Astrocyte (in vitro differentiated cells and primary cell): Measurements from ENCODE around the gene NPHP4. TPM values are rescaled to one million over a fixed set of nuclear protein-coding genes. Genes with fewer than 3 reads are reported as not detected.
A peak's percentile ranks its signal among the peaks of the same experiment; 100 is the strongest.

Experiments used
- DNase-seq: peaks from one replicate; pipeline ENCODE4 v3.0.0-alpha.2; 2010; ENCODE audit warnings: low read depth
- FAIRE-seq: peaks from 2 replicates; lab custom pipeline; 2011; peaks lifted over from hg19 to GRCh38; lab: Jason Lieb, UNC
- H2AFZ ChIP-seq: 2 replicates; pipeline ENCODE4 v1.6.0; 2012; ENCODE audit warnings: low read depth, low read length, inconsistent platforms
- H3K27ac ChIP-seq: 2 replicates; pipeline ENCODE4 v1.5.1; 2011; ENCODE audit warnings: low read depth, low read length, inconsistent platforms
- H3K27me3 ChIP-seq: 2 replicates; pipeline ENCODE4 v1.6.0; 2011; ENCODE audit warnings: low read length, inconsistent platforms; ENCODE audit not compliant: insufficient read depth
- H3K36me3 ChIP-seq: 2 replicates; pipeline ENCODE4 v1.5.1; 2011; ENCODE audit warnings: low read length, inconsistent platforms; ENCODE audit not compliant: insufficient read depth
- H3K4me1 ChIP-seq: 2 replicates; pipeline ENCODE4 v1.5.1; 2011; ENCODE audit warnings: low read length, inconsistent platforms; ENCODE audit not compliant: insufficient read depth
- H3K4me2 ChIP-seq: 2 replicates; pipeline ENCODE4 v1.6.0; 2012; ENCODE audit warnings: low read length, inconsistent platforms
- H3K4me3 ChIP-seq: 2 replicates; pipeline ENCODE4 v1.5.1; 2011; ENCODE audit warnings: low read depth, mild to moderate bottlenecking, low read length, inconsistent platforms; ENCODE audit not compliant: insufficient read depth
- H3K79me2 ChIP-seq: 2 replicates; pipeline ENCODE4 v1.6.0; 2012; ENCODE audit warnings: mild to moderate bottlenecking, low read length, inconsistent platforms; ENCODE audit not compliant: insufficient read depth
- H3K9ac ChIP-seq: 2 replicates; pipeline ENCODE4 v1.6.0; 2012; ENCODE audit warnings: mild to moderate bottlenecking, low read length, inconsistent platforms
- H3K9me3 ChIP-seq: 2 replicates; pipeline ENCODE4 v1.5.1; 2012; ENCODE audit warnings: low read depth, mild to moderate bottlenecking, low read length, inconsistent platforms; ENCODE audit not compliant: insufficient read depth
- H4K20me1 ChIP-seq: 2 replicates; pipeline ENCODE4 v1.6.0; 2012; ENCODE audit warnings: low read length, inconsistent platforms; ENCODE audit not compliant: insufficient read depth
- H3K27ac Mint-ChIP-seq: one replicate; pipeline ENCODE4 v1.8.0; 2021; ENCODE audit warnings: mild to moderate bottlenecking, mixed read lengths; ENCODE audit not compliant: unreplicated experiment
- H3K27me3 Mint-ChIP-seq: one replicate; pipeline ENCODE4 v1.8.0; 2021; ENCODE audit warnings: low read depth, mixed read lengths; ENCODE audit not compliant: unreplicated experiment
- H3K36me3 Mint-ChIP-seq: one replicate; pipeline ENCODE4 v1.8.0; 2021; ENCODE audit warnings: low read depth, mixed read lengths; ENCODE audit not compliant: unreplicated experiment
- H3K4me1 Mint-ChIP-seq: one replicate; pipeline ENCODE4 v1.8.0; 2021; ENCODE audit warnings: low read depth, mixed read lengths; ENCODE audit not compliant: unreplicated experiment
- H3K4me3 Mint-ChIP-seq: one replicate; pipeline ENCODE4 v1.8.0; 2021; ENCODE audit warnings: mild to moderate bottlenecking, moderate library complexity, mixed read lengths; ENCODE audit not compliant: unreplicated experiment
- H3K9me3 Mint-ChIP-seq: one replicate; pipeline ENCODE4 v1.8.0; 2021; ENCODE audit warnings: mild to moderate bottlenecking, mixed read lengths; ENCODE audit not compliant: unreplicated experiment
- EZH2 ChIP-seq: IDR thresholded peaks from 2 replicates; pipeline ENCODE4 v1.6.1; 2012; ENCODE audit warnings: mild to moderate bottlenecking, low read length, inconsistent platforms; ENCODE audit not compliant: insufficient read depth
- total RNA-seq: library from RNA; stranded (reverse); gene quantifications from 2 replicates; pipeline ENCODE4 v1.2.1, GENCODE V29; 2021
- TF ChIP-seq, protein P1 (sequence below): IDR thresholded peaks from 2 replicates; pipeline ENCODE4 v1.5.1; 2011; ENCODE audit warnings: low read depth, mild to moderate bottlenecking, inconsistent platforms, low read length, moderate library complexity; ENCODE audit not compliant: insufficient read depth

Gene NPHP4
- total RNA-seq, 1 donor from 2014 or later = 8.4 TPM

DNA sequence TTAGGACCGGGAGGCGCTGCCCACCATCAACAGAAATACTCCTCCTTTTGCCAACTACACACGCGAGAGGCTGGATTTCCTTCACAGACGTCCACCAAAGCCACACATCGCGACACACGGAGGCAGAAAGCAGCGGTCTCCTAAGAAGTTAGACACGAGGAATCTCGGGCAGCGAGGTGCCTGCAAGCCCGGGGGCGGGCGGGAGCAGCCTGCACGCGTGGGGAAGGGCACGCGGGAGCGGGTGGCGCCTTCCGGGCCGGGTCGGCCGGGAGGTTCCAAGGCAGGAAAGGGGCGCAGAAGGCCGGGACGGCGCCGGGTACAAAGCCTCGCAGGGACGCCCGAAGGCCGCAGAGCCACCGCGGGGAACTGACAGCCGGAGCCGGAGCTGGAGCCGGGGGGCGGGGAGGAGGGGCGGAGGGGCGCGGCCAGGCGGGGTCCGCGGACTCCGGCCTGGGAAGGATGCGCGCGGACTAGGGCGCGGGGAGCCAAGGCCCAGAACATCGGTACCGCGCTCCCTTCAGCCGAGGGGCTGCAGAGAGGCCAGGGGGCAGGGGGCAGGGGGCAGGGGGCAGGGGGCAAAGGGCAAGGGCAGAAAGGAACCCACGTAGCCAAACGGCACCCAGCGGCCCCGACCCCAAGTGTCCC, 722 bp downstream of the NPHP4 start:
- Histone ChIP-seq H3K9me3 (no peaks in the 10 kb centered on the region), H3K9ac (peak overlapping the region; percentile 91), H4K20me1 (peaks cover 16% of the 10 kb centered on the region), H3K27ac (peak overlapping the region; percentile 86), H3K79me2 (no peaks in the 10 kb centered on the region), H3K4me2 (peak overlapping the region; percentile 94), H3K4me3 (peak overlapping the region; percentile 73), H3K4me1 (peaks cover 12% of the 10 kb centered on the region), H2AFZ (peak overlapping the region; percentile 85), H3K36me3 (no peaks in the 10 kb centered on the region), H3K27me3 (no peaks in the 10 kb centered on the region)
- peak overlapping the region; percentile 95 for H3K4me3 Mint-ChIP-seq
- peaks cover 4% of the 10 kb centered on the region for H3K36me3 Mint-ChIP-seq
- peaks cover 4% of the 10 kb centered on the region for H3K27me3 Mint-ChIP-seq
- peaks cover 8% of the 10 kb centered on the region for H3K4me1 Mint-ChIP-seq
- H3K9me3 Mint-ChIP-seq = no peaks in the 10 kb centered on the region
- H3K27ac Mint-ChIP-seq = peak overlapping the region; percentile 83
- peak; percentile 12 for DNase-seq
- no peak for FAIRE-seq
- no peak for TF ChIP-seq EZH2
- TF ChIP-seq, protein P1, sequence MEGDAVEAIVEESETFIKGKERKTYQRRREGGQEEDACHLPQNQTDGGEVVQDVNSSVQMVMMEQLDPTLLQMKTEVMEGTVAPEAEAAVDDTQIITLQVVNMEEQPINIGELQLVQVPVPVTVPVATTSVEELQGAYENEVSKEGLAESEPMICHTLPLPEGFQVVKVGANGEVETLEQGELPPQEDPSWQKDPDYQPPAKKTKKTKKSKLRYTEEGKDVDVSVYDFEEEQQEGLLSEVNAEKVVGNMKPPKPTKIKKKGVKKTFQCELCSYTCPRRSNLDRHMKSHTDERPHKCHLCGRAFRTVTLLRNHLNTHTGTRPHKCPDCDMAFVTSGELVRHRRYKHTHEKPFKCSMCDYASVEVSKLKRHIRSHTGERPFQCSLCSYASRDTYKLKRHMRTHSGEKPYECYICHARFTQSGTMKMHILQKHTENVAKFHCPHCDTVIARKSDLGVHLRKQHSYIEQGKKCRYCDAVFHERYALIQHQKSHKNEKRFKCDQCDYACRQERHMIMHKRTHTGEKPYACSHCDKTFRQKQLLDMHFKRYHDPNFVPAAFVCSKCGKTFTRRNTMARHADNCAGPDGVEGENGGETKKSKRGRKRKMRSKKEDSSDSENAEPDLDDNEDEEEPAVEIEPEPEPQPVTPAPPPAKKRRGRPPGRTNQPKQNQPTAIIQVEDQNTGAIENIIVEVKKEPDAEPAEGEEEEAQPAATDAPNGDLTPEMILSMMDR = no peak

DNA sequence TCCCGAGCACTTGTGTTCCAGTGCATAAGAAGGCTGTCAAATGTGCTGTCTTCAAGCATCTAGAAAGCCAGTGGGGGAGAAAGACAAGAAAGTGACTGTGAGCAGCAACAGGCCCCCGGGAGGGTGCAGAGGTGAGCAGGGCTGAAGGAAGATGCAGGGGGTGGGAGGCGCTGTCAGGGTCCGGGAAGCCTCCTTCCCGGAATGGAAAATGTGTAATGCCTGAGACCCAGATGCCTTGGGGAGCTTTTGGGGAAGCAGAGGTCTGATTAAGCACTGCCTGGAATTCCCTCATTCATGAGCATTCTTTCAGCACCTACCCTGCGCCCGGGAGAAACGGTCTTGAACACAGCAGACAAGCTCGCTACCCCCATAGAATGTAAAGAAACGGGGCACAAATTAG, 1.3 kb downstream of the NPHP4 start:
- Histone ChIP-seq H3K4me1 (peaks cover 12% of the 10 kb centered on the region), H3K36me3 (no peaks in the 10 kb centered on the region), H3K27ac (no peak overlapping the region), H3K27me3 (no peaks in the 10 kb centered on the region), H3K9me3 (no peaks in the 10 kb centered on the region), H3K79me2 (no peaks in the 10 kb centered on the region), H3K9ac (peak overlapping the region; percentile 91), H2AFZ (peak overlapping the region; percentile 83), H4K20me1 (peaks cover 16% of the 10 kb centered on the region), H3K4me3 (peak overlapping the region; percentile 58), H3K4me2 (peak overlapping the region; percentile 94)
- peaks cover 4% of the 10 kb centered on the region for H3K36me3 Mint-ChIP-seq
- H3K4me1 Mint-ChIP-seq = peaks cover 8% of the 10 kb centered on the region
- H3K27me3 Mint-ChIP-seq = peaks cover 4% of the 10 kb centered on the region
- H3K27ac Mint-ChIP-seq = peak overlapping the region; percentile 83
- H3K9me3 Mint-ChIP-seq = no peaks in the 10 kb centered on the region
- peak; percentile 4 for DNase-seq
- TF ChIP-seq EZH2 = no peak
- TF ChIP-seq, protein P1 = no peak
- no peak for FAIRE-seq
- H3K4me3 Mint-ChIP-seq = peak overlapping the region; percentile 95

DNA sequence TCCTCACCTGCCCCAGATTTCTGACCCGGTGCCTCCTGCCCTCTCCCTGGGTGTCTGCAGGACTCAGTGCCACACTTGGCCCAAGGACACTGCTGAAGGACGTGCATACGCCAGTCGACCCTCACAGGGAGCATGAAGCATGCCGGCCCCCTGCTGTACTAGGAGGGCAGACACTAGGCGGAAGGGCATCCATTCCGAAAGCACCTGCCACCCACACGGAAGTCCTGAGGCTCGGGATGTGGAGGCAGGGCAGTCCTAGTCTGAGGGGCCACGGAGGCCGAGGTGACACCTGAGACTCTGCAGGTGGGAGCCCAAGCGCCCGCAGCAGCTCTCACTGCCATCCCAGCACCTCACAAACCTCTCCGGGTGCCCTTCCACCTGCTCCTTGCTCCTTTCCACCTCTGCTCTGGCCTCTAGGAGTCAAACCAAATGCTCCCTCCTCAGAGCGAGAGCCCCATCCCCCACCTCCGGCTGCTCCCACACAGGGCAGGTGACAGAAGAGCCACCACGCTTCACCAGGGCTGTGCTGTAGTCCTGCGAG, 2.4 kb downstream of the NPHP4 start:
- no peak overlapping the region for H3K4me3 Mint-ChIP-seq
- FAIRE-seq (no peak), DNase-seq (no peak)
- Histone ChIP-seq H3K79me2 (no peaks in the 10 kb centered on the region), H3K4me3 (no peak overlapping the region), H3K36me3 (no peaks in the 10 kb centered on the region), H3K27me3 (no peaks in the 10 kb centered on the region), H4K20me1 (peaks cover 12% of the 10 kb centered on the region), H3K27ac (no peak overlapping the region), H3K4me1 (peaks cover 12% of the 10 kb centered on the region), H3K9me3 (no peaks in the 10 kb centered on the region), H3K9ac (no peak overlapping the region), H3K4me2 (no peak overlapping the region), H2AFZ (no peak overlapping the region)
- H3K36me3 Mint-ChIP-seq = peaks cover 6% of the 10 kb centered on the region
- peaks cover 8% of the 10 kb centered on the region for H3K4me1 Mint-ChIP-seq
- no peak for TF ChIP-seq EZH2
- TF ChIP-seq, protein P1 = no peak
- H3K9me3 Mint-ChIP-seq = no peaks in the 10 kb centered on the region
- H3K27me3 Mint-ChIP-seq = peaks cover 4% of the 10 kb centered on the region
- H3K27ac Mint-ChIP-seq = no peak overlapping the region
